Fibroblast of villous mesenchyme (primary cell): ENCODE data around the gene ARHGAP20. TPM values are rescaled to one million over a fixed set of nuclear protein-coding genes. Genes with fewer than 3 reads are reported as not detected.
A peak's percentile ranks its signal among the peaks of the same experiment; 100 is the strongest.

ENCODE experiments used
- DNase-seq: peaks from one replicate; pipeline ENCODE4 v3.0.0-alpha.2; 2010; ENCODE audit warnings: low read depth
- H3K4me3 ChIP-seq: 2 replicates; pipeline ENCODE4 v1.5.1; 2011; ENCODE audit warnings: low read depth, mild to moderate bottlenecking, low read length
- CTCF ChIP-seq: IDR thresholded peaks from 2 replicates; pipeline ENCODE4 v1.5.1; 2012; ENCODE audit warnings: low read depth, mild to moderate bottlenecking, low read length; ENCODE audit not compliant: insufficient read depth
- total RNA-seq: library from RNA; depleted of rRNA; stranded (reverse); fragments of >200 nt; gene quantifications from 2 replicates; pipeline ENCODE4 v1.2.3, GENCODE V29; 2012

The ARHGAP20 gene
- total RNA-seq, 1 donor, result 7.3 TPM

GRCh38 chr11:110538154-110538553 is 174.1 kb downstream of the ARHGAP20 start:
- no peak for DNase-seq
- H3K4me3 ChIP-seq, result no peak overlapping the region
- no peak for TF ChIP-seq CTCF

GRCh38 chr11:110530900-110531741 is 181.1 kb downstream of the ARHGAP20 start:
- no peak overlapping the region for H3K4me3 ChIP-seq
- TF ChIP-seq CTCF, result no peak
- no peak for DNase-seq

GRCh38 chr11:110529043-110529442 is 183.2 kb downstream of the ARHGAP20 start:
- TF ChIP-seq CTCF, result peak; percentile 57
- no peak overlapping the region for H3K4me3 ChIP-seq
- DNase-seq, result peak; percentile 24

GRCh38 chr11:110527146-110527545 is 185.1 kb downstream of the ARHGAP20 start:
- H3K4me3 ChIP-seq, result no peak overlapping the region
- no peak for TF ChIP-seq CTCF
- DNase-seq, result no peak
